Measurements from ENCODE around the gene AGMO.

DNA sequence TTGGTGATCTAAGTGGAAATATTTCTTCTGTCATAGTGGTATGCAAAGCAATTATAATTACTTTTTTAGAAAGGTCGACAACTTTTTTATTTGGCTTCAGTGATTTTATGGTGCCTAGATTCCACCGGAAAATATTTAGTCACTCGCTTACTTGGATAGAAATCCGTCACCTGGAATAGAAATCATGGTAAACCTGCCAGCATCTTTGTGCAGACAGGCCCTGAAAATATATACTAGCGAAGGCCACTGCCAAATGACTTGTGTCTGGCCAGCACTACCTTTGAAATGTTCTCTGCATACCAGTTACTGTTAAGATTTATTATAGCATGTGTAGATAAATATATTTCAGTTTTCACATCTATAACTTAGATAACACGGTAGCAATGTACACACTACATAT, 226.4 kb downstream of the AGMO start:
- TF ChIP-seq POLR2A (IDR thresholded peaks at IDR 0.05), result no peak
- TF ChIP-seq, protein P1, sequence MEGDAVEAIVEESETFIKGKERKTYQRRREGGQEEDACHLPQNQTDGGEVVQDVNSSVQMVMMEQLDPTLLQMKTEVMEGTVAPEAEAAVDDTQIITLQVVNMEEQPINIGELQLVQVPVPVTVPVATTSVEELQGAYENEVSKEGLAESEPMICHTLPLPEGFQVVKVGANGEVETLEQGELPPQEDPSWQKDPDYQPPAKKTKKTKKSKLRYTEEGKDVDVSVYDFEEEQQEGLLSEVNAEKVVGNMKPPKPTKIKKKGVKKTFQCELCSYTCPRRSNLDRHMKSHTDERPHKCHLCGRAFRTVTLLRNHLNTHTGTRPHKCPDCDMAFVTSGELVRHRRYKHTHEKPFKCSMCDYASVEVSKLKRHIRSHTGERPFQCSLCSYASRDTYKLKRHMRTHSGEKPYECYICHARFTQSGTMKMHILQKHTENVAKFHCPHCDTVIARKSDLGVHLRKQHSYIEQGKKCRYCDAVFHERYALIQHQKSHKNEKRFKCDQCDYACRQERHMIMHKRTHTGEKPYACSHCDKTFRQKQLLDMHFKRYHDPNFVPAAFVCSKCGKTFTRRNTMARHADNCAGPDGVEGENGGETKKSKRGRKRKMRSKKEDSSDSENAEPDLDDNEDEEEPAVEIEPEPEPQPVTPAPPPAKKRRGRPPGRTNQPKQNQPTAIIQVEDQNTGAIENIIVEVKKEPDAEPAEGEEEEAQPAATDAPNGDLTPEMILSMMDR (IDR thresholded peaks at IDR 0.05), result no peak
